C4-2B (cell line): ENCODE data around the gene B4GAT1.
"Not testable (repeated sequence)": the region's sequence is repeated elsewhere in the genome, so short reads cannot be mapped to it uniquely, and the experiment has no call there.

Experiments used
- H3K27ac ChIP-seq: fragments of 450-650 bp; 2 replicates; pipeline ENCODE4 v1.5.1; 2017
- CTCF ChIP-seq: fragments of 450-650 bp; conservative IDR thresholded peaks from 2 replicates; pipeline ENCODE4 v1.5.1; 2017; ENCODE audit warnings: mild to moderate bottlenecking
- ZFX ChIP-seq: fragments of 450-650 bp; IDR thresholded peaks from 2 replicates; pipeline ENCODE4 v1.6.1; 2017

B4GAT1 gene

GRCh38 chr11:66311470-66311964 is 35.9 kb downstream of the B4GAT1 start:
- TF ChIP-seq CTCF: peak; percentile 95; the same call in 1 of the 2 replicates
- TF ChIP-seq ZFX: no peak
- peak overlapping the region; percentile 48 for H3K27ac ChIP-seq

- H3K27ac ChIP-seq: not testable (repeated sequence)
Measured at GRCh38 chr11:66310803-66311440, 36.5 kb downstream of the B4GAT1 start.

GRCh38 chr11:66310324-66310723 is 37.1 kb downstream of the B4GAT1 start:
- no peak for TF ChIP-seq CTCF
- no peak for TF ChIP-seq ZFX
- H3K27ac ChIP-seq: no peak overlapping the region

GRCh38 chr11:66309475-66309874 is 38.0 kb downstream of the B4GAT1 start:
- H3K27ac ChIP-seq: no peak overlapping the region

GRCh38 chr11:66302656-66303055 is 44.8 kb downstream of the B4GAT1 start:
- no peak for TF ChIP-seq CTCF
- no peak for TF ChIP-seq ZFX
- H3K27ac ChIP-seq: no peak overlapping the region

More at GRCh38 chr11:66309475-66309874, 38.0 kb downstream of the B4GAT1 start:
- TF ChIP-seq CTCF: no peak
- no peak for TF ChIP-seq ZFX

- no peak overlapping the region for H3K27ac ChIP-seq
- TF ChIP-seq CTCF: no peak
- TF ChIP-seq ZFX: no peak
Measured at GRCh38 chr11:66299186-66299585, 48.2 kb downstream of the B4GAT1 start.

GRCh38 chr11:66297610-66298009 is 49.8 kb downstream of the B4GAT1 start:
- TF ChIP-seq ZFX (no peak), CTCF (no peak)
- H3K27ac ChIP-seq: no peak overlapping the region
